ENCODE results near the gene ARHGAP30.
A peak's percentile ranks its signal among the peaks of the same experiment; 100 is the strongest.

DNA sequence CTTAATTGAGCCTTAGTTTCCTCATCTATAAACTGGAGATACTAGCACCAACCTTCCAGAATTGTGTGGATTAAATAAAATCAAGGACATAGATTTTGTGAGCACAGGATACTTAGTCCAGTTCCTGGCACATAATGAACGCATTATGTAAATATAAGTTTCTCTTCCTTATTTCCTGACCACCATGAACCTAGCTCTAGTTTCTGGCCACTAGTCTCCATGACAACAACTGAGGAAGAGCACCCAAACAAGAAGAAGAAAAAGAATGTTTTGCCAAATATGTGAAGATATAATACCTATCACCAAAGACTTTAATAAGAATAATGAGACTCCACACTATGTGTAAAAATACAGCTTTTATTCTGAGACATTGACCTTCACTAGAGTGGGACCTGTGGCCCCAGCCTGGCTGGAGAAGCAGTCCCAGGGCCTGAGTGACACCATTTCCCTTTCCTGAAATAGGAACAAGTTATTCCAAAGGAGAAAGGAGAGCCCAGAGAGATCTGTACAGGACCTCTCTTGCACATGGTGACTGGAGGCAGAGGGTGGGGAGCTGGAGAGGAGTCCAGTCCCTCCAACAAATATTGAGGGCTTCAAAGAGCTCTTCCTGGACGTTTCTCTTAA lies 23.0 kb downstream of the ARHGAP30 start:
- TF ChIP-seq POLR2A (IDR thresholded peaks at IDR 0.05; ENCODE audit: low read depth, low read length) (no peak; the same call in 1 of the 2 replicates), SPI1 (IDR thresholded peaks at IDR 0.05; ENCODE audit: low read depth, low read length) (peak; percentile 97)

Data from GM12891 (cell line).